Uterus (tissue), 4 donors: ENCODE measurements around the gene DOC2A. TPM values are rescaled to one million over a fixed set of nuclear protein-coding genes. Genes with fewer than 3 reads are reported as not detected.

Experiments
- DNase-seq, 2 donors: peaks; one replicate each; pipeline ENCODE4 v3.0.0-alpha.2; 2019 to 2020
- H3K27ac ChIP-seq, 2 donors: fragments of 200-600 bp; sonication (generic); 1 replicate in 1 of 2; 2 replicates in 1 of 2; pipeline ENCODE4 v1.5.1; 2016 to 2018
- H3K27me3 ChIP-seq, 2 donors: fragments of 200-600 bp; sonication (generic); one replicate each; pipeline ENCODE4 v1.5.1; 2018 to 2019; ENCODE audit warnings: control low read depth in 1 of 2
- H3K36me3 ChIP-seq, 2 donors: fragments of 200-600 bp; sonication (generic); one replicate each; pipeline ENCODE4 v1.5.1; 2019; ENCODE audit warnings: control low read depth in 1 of 2
- H3K4me1 ChIP-seq, 2 donors: fragments of 200-600 bp; sonication (generic); one replicate each; pipeline ENCODE4 v1.5.1; 2018 to 2019; ENCODE audit warnings: control low read depth in 1 of 2
- H3K4me3 ChIP-seq, 2 donors: fragments of 200-600 bp; sonication (generic); 1 replicate in 1 of 2; 2 replicates in 1 of 2; pipeline ENCODE4 v1.5.1; 2018 to 2019; ENCODE audit warnings: mild to moderate bottlenecking in 1 of 2
- H3K9me3 ChIP-seq, 2 donors: fragments of 200-600 bp; sonication (generic); one replicate each; pipeline ENCODE4 v1.5.1; 2019; ENCODE audit warnings: control low read depth in 1 of 2
- CTCF ChIP-seq, 4 experiments: fragments of 200-600 bp in 2 of 4; fragments of 450-650 bp in 2 of 4; sonication (generic) in 2 of 4; IDR thresholded peaks; one replicate each; pipeline ENCODE4 v1.5.1; 2016 to 2019; ENCODE audit warnings: antibody characterized with exemption in 4 of 4, mild to moderate bottlenecking in 2 of 4, moderate library complexity in 1 of 4
- POLR2A ChIP-seq, 2 donors: fragments of 450-650 bp; IDR thresholded peaks; one replicate each; pipeline ENCODE4 v1.6.1; 2016; ENCODE audit warnings: antibody characterized with exemption in 2 of 2, mild to moderate bottlenecking in 1 of 2, moderate library complexity in 1 of 2
- intact Hi-C: fragments of 100-400 bp; cut with DNase I; formaldehyde crosslinking; loops from one replicate; pipeline ENCODE4 v1.15.1; 2023; ENCODE audit warnings: low total_unique reads
- total RNA-seq, 4 donors: library from RNA; depleted of rRNA in 3 of 4; stranded (reverse); fragments of >200 nt in 3 of 4; gene quantifications; one replicate each; pipeline versions ENCODE4 v1.1.0 to v1.2.4, GENCODE V29; 2014 to 2023
- donor health status: DM: yes; HTN: yes; CAD: no.

DOC2A gene
- total RNA-seq, 4 donors from 2014 or later: 1.0 to 2.6 (median 1.8) TPM; not detected in 1

GRCh38 chr16:30032083-30032819 lies 21.4 kb upstream of the DOC2A start:
- Histone ChIP-seq H3K27me3 (peaks cover 10 to 40% of the 10 kb centered on the region in 2 donors), H3K4me1 (no peaks in the 10 kb centered on the region), H3K36me3 (no peaks in the 10 kb centered on the region), H3K27ac (no peak overlapping the region), H3K4me3 (no peak overlapping the region), H3K9me3 (no peaks in the 10 kb centered on the region)
- intact Hi-C loops: no loop called here
- DNase-seq: peak in 1 of 2 donors; percentile 36
- TF ChIP-seq POLR2A (IDR thresholded peaks at IDR 0.05) (no peak), CTCF (IDR thresholded peaks at IDR 0.05) (peak; percentile 44 to 51 (median 46))

GRCh38 chr16:30031477-30031918 lies 20.7 kb upstream of the DOC2A start:
- intact Hi-C loops: no loop called here
- Histone ChIP-seq H3K4me3 (no peak overlapping the region), H3K27me3 (peaks cover 10 to 40% of the 10 kb centered on the region in 2 donors), H3K9me3 (no peaks in the 10 kb centered on the region), H3K27ac (no peak overlapping the region), H3K4me1 (no peaks in the 10 kb centered on the region), H3K36me3 (no peaks in the 10 kb centered on the region)
- DNase-seq: no peak
- TF ChIP-seq CTCF (IDR thresholded peaks at IDR 0.05) (no peak), POLR2A (IDR thresholded peaks at IDR 0.05) (no peak)

GRCh38 chr16:30030841-30031413 lies 20.1 kb upstream of the DOC2A start, which contains the start of gene TLCD3B:
Gene TLCD3B, minus strand, starts transcription at chr16:30031271. Its CDS starts 744 bp downstream, at chr16:30030527.
- DNase-seq: no peak
- no peaks in the 10 kb centered on the region for H3K4me1 ChIP-seq
- H3K4me3 ChIP-seq: no peak within 1 kb of the TSS
- no peak for TF ChIP-seq POLR2A (IDR thresholded peaks at IDR 0.05)
- no peak for TF ChIP-seq CTCF (IDR thresholded peaks at IDR 0.05)
- H3K36me3 ChIP-seq: no peaks in the 10 kb centered on the region
- no peak within 1 kb of the TSS for H3K27ac ChIP-seq
- peaks cover 10 to 40% of the 10 kb centered on the region in 2 donors for H3K27me3 ChIP-seq
- no peaks in the 10 kb centered on the region for H3K9me3 ChIP-seq
- intact Hi-C loops: no loop called here

GRCh38 chr16:30030011-30030685 lies 19.3 kb upstream of the DOC2A start:
- H3K27me3 ChIP-seq: peaks cover 10 to 40% of the 10 kb centered on the region in 2 donors

More at GRCh38 chr16:30030011-30030685, 19.3 kb upstream of the DOC2A start:
- intact Hi-C loops: no loop called here
- H3K4me1 ChIP-seq: no peaks in the 10 kb centered on the region
- no peak overlapping the region for H3K4me3 ChIP-seq
- H3K27ac ChIP-seq: no peak overlapping the region
- no peaks in the 10 kb centered on the region for H3K9me3 ChIP-seq
- TF ChIP-seq POLR2A (IDR thresholded peaks at IDR 0.05) (no peak), CTCF (IDR thresholded peaks at IDR 0.05) (no peak)
- no peak for DNase-seq
- no peaks in the 10 kb centered on the region for H3K36me3 ChIP-seq
